WTC11 (cell line): ENCODE data around the gene TUBGCP3.
"Not testable (repeated sequence)": the region's sequence is repeated elsewhere in the genome, so short reads cannot be mapped to it uniquely, and the experiment has no call there.

Source experiments
- CREM ChIP-seq: sonication (generic); formaldehyde crosslinking; IDR thresholded peaks from 2 replicates; pipeline ENCODE4 v1.8.1; 2022; ENCODE audit warnings: mild to moderate bottlenecking, missing genetic modification reagents, moderate library complexity
- CTCF ChIP-seq: fragments of 200-600 bp; IDR thresholded peaks from 2 replicates; pipeline ENCODE4 v1.8.0; 2022; ENCODE audit warnings: antibody characterized with exemption
- HMGXB4 ChIP-seq: sonication (generic); formaldehyde crosslinking; IDR thresholded peaks from 2 replicates; pipeline ENCODE4 v1.8.1; 2023; ENCODE audit warnings: mild to moderate bottlenecking, moderate library complexity, missing genetic modification reagents
- NR3C1 ChIP-seq: sonication (generic); formaldehyde crosslinking; conservative IDR thresholded peaks from 2 replicates; pipeline ENCODE4 v1.8.1; 2023; ENCODE audit warnings: low read depth, mild to moderate bottlenecking, missing genetic modification reagents
- SMAD3 ChIP-seq: sonication (generic); formaldehyde crosslinking; IDR thresholded peaks from 2 replicates; pipeline ENCODE4 v1.8.0; 2022; ENCODE audit warnings: missing genetic modification reagents, mild to moderate bottlenecking, borderline replicate concordance
- STAT6 ChIP-seq: sonication (generic); formaldehyde crosslinking; conservative IDR thresholded peaks from 2 replicates; pipeline ENCODE4 v1.8.1; 2023; ENCODE audit warnings: mild to moderate bottlenecking, low read depth, missing genetic modification reagents, moderate library complexity

GRCh38 chr13:112548975-112549374 is 39.0 kb downstream of the TUBGCP3 start:
- not testable (repeated sequence) for TF ChIP-seq HMGXB4 (CRISPR knock-in tag); STAT6; CREM (CRISPR knock-in tag); CTCF; SMAD3 (CRISPR knock-in tag); NR3C1
